NCI-H345 (cell line): ENCODE data around the gene MYO7B.
A peak's percentile ranks its signal among the peaks of the same experiment; 100 is the strongest.

Experiments used
- DNase-seq: peaks from one replicate; lab custom pipeline; 2025; lab: John Stamatoyannopoulos, UW

MYO7B gene

GRCh38 chr2:127609031-127609751, 73.7 kb downstream of the MYO7B start:
- DNase-seq, result no peak

GRCh38 chr2:127609818-127610217, 74.3 kb downstream of the MYO7B start:
- no peak for DNase-seq

GRCh38 chr2:127610561-127610960, 75.1 kb downstream of the MYO7B start:
- no peak for DNase-seq

GRCh38 chr2:127611076-127611925, 75.8 kb downstream of the MYO7B start:
- no peak for DNase-seq

- no peak for DNase-seq
Measured at GRCh38 chr2:127612111-127612822, 76.8 kb downstream of the MYO7B start.

GRCh38 chr2:127614246-127614645, 78.8 kb downstream of the MYO7B start:
- no peak for DNase-seq

- no peak for DNase-seq
Measured at GRCh38 chr2:127614731-127615130, 79.2 kb downstream of the MYO7B start.

- DNase-seq, result no peak
Measured at GRCh38 chr2:127615511-127616166, 80.2 kb downstream of the MYO7B start.

- no peak for DNase-seq
Measured at GRCh38 chr2:127618551-127619202, 83.2 kb downstream of the MYO7B start.

- DNase-seq, result no peak
Measured at GRCh38 chr2:127619203-127619590, 83.7 kb downstream of the MYO7B start.

GRCh38 chr2:127619877-127620705, 84.6 kb downstream of the MYO7B start:
- DNase-seq, result no peak

GRCh38 chr2:127620866-127621265, 85.4 kb downstream of the MYO7B start:
- DNase-seq, result no peak

- no peak for DNase-seq
Measured at GRCh38 chr2:127621981-127622431, 86.5 kb downstream of the MYO7B start.

- DNase-seq, result no peak
Measured at GRCh38 chr2:127622561-127623387, 87.3 kb downstream of the MYO7B start.

GRCh38 chr2:127623388-127624319, 88.2 kb downstream of the MYO7B start:
- DNase-seq, result peak; percentile 19

- no peak for DNase-seq
Measured at GRCh38 chr2:127624320-127624755, 88.9 kb downstream of the MYO7B start.

GRCh38 chr2:127624756-127625571, 89.5 kb downstream of the MYO7B start:
- no peak for DNase-seq

- DNase-seq, result no peak
Measured at GRCh38 chr2:127625572-127625951, 90.1 kb downstream of the MYO7B start.
